HUES6 (cell line): ENCODE measurements around the gene TMEM89.

ENCODE experiments used
- H3K27ac ChIP-seq: 2 replicates; pipeline ENCODE4 v1.7.0; 2013; ENCODE audit warnings: low read depth, mild to moderate bottlenecking, low read length, inconsistent platforms
- H3K27me3 ChIP-seq: 2 replicates; pipeline ENCODE4 v1.6.1; 2013; ENCODE audit warnings: low read length; ENCODE audit not compliant: control insufficient read depth, insufficient read depth
- H3K36me3 ChIP-seq: 2 replicates; pipeline ENCODE4 v1.6.1; 2013; ENCODE audit warnings: low read length; ENCODE audit not compliant: control insufficient read depth, insufficient read depth
- H3K4me1 ChIP-seq: 2 replicates; pipeline ENCODE4 v1.6.1; 2013; ENCODE audit warnings: low read length; ENCODE audit not compliant: control insufficient read depth, insufficient read depth
- H3K4me3 ChIP-seq: 2 replicates; pipeline ENCODE4 v1.5.1; 2013; ENCODE audit warnings: low read depth, low read length
- H3K9ac ChIP-seq: one replicate; pipeline ENCODE4 v1.6.1; 2013; ENCODE audit warnings: mild to moderate bottlenecking, low read length
- H3K9me3 ChIP-seq: 2 replicates; pipeline ENCODE4 v1.6.1; 2013; ENCODE audit warnings: low read depth, low read length; ENCODE audit not compliant: control insufficient read depth, insufficient read depth

The TMEM89 gene

DNA sequence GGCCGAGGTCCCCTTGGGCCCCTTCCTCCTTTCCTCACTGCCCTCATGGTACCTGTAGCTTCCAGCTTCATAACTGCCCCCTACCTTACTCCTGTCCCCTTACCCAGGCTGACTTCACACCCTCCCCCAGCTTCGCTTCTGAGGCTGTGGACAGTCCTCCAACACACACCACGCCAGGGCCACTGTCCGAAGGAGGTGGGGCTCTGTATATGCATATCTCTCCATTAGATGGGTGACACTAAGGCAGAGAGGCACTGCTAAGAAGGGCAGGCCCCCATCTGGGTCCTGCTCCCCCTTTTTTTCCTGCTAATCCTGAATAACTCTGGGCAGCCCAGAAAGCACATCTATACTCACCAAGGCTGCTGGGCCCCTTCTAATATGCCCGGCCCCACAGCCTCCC, 25.4 kb downstream of the TMEM89 start:
- H3K27me3 ChIP-seq: peaks cover 7% of the 10 kb centered on the region; the same call in 1 of the 2 replicates
- peaks cover 51% of the 10 kb centered on the region for H3K4me1 ChIP-seq
- H3K36me3 ChIP-seq: peaks cover 70% of the 10 kb centered on the region
- H3K27ac ChIP-seq: peak overlapping the region; percentile 53; the same call in 1 of the 2 replicates
- peak overlapping the region; percentile 58 for H3K9ac ChIP-seq
- peak overlapping the region; percentile 68; the same call in 1 of the 2 replicates for H3K4me3 ChIP-seq
- H3K9me3 ChIP-seq: no peaks in the 10 kb centered on the region

DNA sequence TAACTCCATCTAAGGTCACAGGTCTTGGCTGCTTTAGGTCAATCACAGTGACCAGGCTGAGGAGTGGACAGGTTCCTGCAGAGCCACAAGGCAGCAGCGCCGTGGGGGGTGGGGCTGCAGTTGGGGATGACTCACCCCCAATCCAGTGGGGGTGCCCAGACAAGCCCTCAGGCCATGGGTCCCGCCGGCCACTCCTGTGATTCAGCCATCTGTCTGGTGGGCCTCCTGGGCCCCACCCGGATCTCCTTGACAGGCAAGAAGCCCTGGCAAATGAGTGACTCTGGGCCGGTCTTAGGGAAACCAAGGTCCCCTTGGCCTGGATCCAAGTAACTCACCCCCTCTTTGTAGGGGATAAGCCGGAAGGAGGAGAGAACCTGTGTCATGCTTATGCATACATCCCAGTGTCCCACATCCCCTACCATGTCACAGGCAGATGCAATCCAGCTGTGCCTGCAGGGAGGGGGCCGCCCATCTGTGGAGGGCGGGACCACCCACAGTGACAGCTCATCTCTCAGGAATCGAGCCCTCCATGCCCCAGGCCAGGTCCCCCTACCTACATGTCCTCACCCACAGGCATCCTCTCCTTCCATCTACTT, 25.9 kb downstream of the TMEM89 start:
- Histone ChIP-seq H3K4me3 (peak overlapping the region; percentile 68; the same call in 1 of the 2 replicates), H3K9me3 (no peaks in the 10 kb centered on the region), H3K27ac (peak overlapping the region; percentile 86; the same call in 1 of the 2 replicates), H3K36me3 (peaks cover 70% of the 10 kb centered on the region), H3K27me3 (peaks cover 7% of the 10 kb centered on the region; the same call in 1 of the 2 replicates), H3K9ac (peak overlapping the region; percentile 58), H3K4me1 (peaks cover 51% of the 10 kb centered on the region)

DNA sequence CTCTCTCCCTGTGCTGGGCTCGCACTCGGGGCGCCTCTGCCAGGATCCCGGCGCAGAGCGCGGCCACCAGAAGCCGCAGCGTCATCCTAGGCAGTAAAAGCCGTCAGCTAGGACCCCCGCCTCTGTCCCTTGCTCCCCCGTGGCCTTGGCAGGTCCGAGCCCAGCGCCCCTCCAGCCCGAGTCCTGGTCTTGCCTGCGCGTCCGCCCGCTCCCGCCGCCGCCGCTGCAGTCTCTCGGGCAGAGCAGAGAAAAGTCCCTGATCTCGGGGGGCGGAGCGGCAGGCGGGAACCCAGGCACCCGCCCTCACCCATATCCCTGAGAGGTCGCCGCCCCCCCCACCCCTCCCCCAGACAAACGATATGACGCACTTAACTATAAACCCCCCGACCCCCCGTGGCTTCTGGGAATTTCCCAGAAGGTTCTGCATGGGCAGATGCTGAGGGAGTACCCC, 26.5 kb downstream of the TMEM89 start, which contains the start of gene COL7A1:
Gene COL7A1, minus strand, starts transcription at position 255 of the 451 bp plus-strand sequence. Its CDS starts 170 bp downstream, at position 85.
- Histone ChIP-seq H3K4me3 (peak within 1 kb of the TSS; percentile 68), H3K36me3 (peaks cover 70% of the 10 kb centered on the region), H3K4me1 (peaks cover 51% of the 10 kb centered on the region), H3K27me3 (peaks cover 7% of the 10 kb centered on the region; the same call in 1 of the 2 replicates), H3K27ac (peak within 1 kb of the TSS; percentile 86; the same call in 1 of the 2 replicates), H3K9me3 (no peaks in the 10 kb centered on the region), H3K9ac (peak within 1 kb of the TSS; percentile 97)

DNA sequence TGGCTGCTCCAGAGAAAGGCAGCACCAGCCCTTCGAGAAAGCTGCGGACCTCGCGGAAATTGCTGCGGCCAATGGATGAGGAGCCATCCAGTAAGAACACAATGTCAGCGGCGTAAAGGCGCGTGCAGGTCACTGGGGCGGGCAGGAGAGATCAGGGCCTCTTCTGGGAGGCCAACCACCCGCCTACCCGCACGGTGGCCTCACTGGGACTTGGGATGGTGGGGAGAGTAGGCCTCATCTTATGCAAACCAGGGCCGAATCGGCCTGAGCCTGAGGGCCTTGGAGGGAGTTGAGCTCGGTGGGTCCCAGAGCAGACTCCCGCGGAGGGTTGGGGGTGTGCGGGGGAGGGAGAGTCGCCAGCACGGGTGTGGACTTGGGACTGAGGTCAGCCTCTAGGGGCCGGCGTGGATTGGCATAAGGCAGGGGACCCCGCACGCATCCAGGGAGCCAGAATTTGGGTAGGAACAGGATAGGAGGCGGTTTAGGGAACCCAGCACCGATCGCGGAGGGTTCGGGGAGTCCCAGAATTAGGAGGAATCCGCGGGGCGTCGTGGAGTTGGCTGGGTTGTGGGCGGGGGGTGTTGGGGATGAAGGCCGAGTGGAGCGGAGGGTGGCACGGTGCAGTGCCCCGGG, 27.0 kb downstream of the TMEM89 start:
- Histone ChIP-seq H3K9me3 (no peaks in the 10 kb centered on the region), H3K27ac (peak overlapping the region; percentile 86; the same call in 1 of the 2 replicates), H3K4me3 (peak overlapping the region; percentile 68), H3K36me3 (peaks cover 70% of the 10 kb centered on the region), H3K27me3 (peaks cover 7% of the 10 kb centered on the region; the same call in 1 of the 2 replicates), H3K4me1 (peaks cover 51% of the 10 kb centered on the region), H3K9ac (peak overlapping the region; percentile 97)

DNA sequence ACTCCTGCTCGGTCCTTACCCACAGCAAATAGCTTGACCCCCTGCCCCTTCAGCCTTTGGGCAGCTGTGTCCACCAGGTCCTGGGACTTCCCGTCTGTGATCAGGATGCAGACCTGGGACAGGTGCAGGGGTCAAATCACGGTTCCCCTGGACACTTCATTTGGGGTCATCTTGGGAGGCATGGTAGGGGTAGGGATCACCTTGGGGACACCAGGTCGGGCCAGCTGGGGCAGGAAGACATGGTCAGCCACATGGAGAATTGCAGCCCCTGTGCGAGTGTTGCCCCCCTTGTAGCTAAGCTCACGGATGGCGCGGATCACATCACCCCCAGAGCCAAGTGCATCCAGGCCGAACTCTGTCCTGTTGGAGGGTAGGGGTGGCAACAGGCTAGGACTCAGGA, 28.2 kb downstream of the TMEM89 start:
- Histone ChIP-seq H3K9ac (peak overlapping the region; percentile 97), H3K27me3 (peaks cover 7% of the 10 kb centered on the region; the same call in 1 of the 2 replicates), H3K4me3 (peak overlapping the region; percentile 68; the same call in 1 of the 2 replicates), H3K36me3 (peaks cover 68% of the 10 kb centered on the region), H3K9me3 (no peaks in the 10 kb centered on the region), H3K27ac (no peak overlapping the region), H3K4me1 (peaks cover 40% of the 10 kb centered on the region)

DNA sequence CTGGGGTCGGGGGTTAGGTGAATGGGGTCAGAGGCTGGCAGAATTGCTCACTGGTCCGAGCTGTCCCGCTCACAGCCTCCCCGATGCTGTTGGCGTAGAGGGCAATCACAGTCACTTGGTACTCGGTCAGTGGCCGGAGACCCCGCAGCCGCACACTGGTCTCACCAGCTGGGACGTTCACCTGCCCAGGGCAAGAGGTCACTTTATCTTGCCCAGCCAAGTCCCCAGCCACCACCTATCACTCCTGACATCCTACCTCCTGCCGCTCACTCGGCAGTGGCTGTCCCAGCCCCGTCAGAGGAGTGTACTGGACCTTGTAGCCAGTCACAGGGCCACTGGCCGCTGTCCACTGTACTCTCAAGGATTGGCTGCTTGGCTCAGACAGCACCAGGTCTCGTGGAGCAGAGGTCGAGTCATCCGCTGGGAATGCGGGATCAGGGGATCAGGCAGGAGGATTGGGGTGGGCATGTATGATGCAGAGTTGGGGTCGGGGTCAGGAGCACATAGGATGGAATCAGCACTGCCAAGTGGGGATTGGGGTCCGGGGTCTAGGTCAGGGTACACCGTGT, 29.0 kb downstream of the TMEM89 start:
- Histone ChIP-seq H3K27me3 (peaks cover 7% of the 10 kb centered on the region; the same call in 1 of the 2 replicates), H3K27ac (no peak overlapping the region), H3K4me1 (peaks cover 32% of the 10 kb centered on the region), H3K9ac (peak overlapping the region; percentile 97), H3K4me3 (no peak overlapping the region), H3K36me3 (peaks cover 67% of the 10 kb centered on the region), H3K9me3 (no peaks in the 10 kb centered on the region)

DNA sequence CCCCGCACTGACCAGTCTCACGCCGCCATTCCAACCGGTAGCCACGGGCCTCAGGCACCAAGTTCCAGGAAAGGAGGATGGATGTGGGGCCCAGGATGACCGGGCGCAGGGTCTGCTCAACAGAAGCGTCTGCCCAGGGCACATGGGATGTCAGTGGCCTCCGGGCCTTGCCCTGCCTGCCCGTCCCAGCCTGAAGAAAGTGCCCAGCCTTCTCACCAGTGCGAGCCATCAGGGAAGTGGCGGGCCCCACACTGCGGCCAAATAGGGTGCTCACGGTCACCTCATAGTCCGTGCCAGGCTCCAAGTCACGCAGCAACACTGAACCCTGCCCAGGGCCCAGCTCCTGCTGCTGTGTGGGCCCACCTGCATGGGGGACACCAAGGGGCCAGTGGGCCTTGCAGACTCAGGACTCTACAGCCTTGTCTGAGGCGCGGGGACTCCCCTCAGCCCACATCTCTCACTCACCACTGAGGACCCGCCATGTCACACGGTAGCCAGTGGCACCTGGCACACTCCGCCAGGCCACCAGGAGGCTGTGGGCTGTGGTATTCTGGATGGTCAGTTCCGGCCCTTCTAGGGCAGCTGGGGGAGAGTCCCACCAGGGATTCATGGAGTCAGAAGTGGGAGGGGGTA, 29.6 kb downstream of the TMEM89 start:
- Histone ChIP-seq H3K4me1 (peaks cover 29% of the 10 kb centered on the region), H3K4me3 (no peak overlapping the region), H3K27me3 (peaks cover 7% of the 10 kb centered on the region; the same call in 1 of the 2 replicates), H3K36me3 (peaks cover 67% of the 10 kb centered on the region), H3K9me3 (no peaks in the 10 kb centered on the region), H3K27ac (no peak overlapping the region), H3K9ac (no peak overlapping the region)

DNA sequence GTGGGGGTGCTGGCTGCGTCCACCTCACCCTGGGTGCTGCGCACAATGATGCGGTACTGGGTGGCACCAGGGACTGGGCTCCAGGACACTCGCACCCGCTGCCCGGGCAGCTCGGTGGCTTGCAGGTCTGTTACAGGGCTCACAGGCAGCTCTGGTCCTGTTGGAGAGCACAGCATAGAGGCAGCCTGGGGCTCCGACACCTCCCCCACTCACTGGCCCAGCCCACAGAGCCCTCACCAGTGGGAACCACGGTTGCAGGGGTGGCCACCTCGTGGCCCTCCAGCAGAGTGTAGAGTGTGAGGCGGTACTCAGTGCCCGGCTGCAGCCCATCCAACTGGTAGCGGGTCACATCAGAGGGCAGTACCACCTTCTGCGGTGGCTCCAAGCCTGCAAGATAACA, 30.1 kb downstream of the TMEM89 start:
- Histone ChIP-seq H3K4me1 (peaks cover 24% of the 10 kb centered on the region), H3K27ac (no peak overlapping the region), H3K36me3 (peaks cover 68% of the 10 kb centered on the region), H3K9ac (no peak overlapping the region), H3K9me3 (no peaks in the 10 kb centered on the region), H3K27me3 (peaks cover 7% of the 10 kb centered on the region; the same call in 1 of the 2 replicates), H3K4me3 (no peak overlapping the region)

DNA sequence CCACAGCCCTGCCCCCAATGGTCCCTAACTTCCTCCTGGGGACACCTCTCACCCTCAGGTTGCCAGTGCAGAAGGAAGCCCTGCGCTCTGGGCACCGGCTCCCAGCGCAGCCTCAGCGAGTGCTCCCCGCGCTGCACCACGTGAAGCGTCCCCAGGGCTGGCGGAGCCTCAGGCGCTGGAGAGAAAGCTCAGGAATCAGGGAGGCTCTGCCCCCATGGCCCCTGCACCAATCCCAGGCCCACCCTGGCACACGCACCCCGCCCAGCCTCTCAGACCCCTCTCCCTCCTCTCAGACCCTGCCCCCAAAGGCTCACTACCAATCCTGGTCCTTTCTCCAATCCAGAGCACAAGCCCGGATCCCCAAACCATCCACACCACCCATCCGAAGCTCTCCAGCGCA, 33.3 kb downstream of the TMEM89 start:
- Histone ChIP-seq H3K27ac (no peak overlapping the region), H3K4me3 (no peak overlapping the region), H3K36me3 (peaks cover 96% of the 10 kb centered on the region), H3K4me1 (peaks cover under 1% of the 10 kb centered on the region; the same call in 1 of the 2 replicates), H3K9ac (no peak overlapping the region), H3K27me3 (no peaks in the 10 kb centered on the region), H3K9me3 (no peaks in the 10 kb centered on the region)

DNA sequence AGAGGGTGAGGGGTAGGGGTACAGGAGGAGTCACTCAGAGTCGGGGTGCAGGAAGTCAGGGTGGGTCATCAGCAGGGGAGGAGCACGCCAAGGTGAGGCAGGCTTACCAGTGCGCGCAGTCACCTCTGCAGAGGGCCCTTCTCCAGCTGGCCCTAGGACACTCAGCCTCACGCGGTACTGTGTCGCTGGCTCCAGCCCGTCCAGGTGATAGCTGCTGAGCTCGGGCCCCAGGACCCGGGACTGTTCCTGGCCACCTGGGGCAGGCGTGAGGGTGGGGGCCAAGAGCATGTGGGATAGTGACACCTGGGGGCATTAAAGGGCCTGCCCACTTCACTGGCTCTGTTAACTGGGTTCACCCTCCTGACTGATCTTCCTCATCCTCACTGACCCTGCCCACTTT, 33.9 kb downstream of the TMEM89 start:
- Histone ChIP-seq H3K27ac (no peak overlapping the region), H3K27me3 (no peaks in the 10 kb centered on the region), H3K4me1 (no peaks in the 10 kb centered on the region), H3K36me3 (peaks cover 96% of the 10 kb centered on the region), H3K4me3 (no peak overlapping the region), H3K9ac (no peak overlapping the region), H3K9me3 (no peaks in the 10 kb centered on the region)
